Measurements from ENCODE around the gene ABCG5. TPM values are rescaled to one million over a fixed set of nuclear protein-coding genes. Genes with fewer than 3 reads are reported as not detected.

Gene ABCG5
- total RNA-seq, 4 donors from 2014 or later = not detected

- TF ChIP-seq CTCF (IDR thresholded peaks at IDR 0.05) (no peak), POLR2AphosphoS5 (IDR thresholded peaks at IDR 0.05) (no peak), POLR2A (IDR thresholded peaks at IDR 0.05) (no peak), EP300 (IDR thresholded peaks at IDR 0.05; ENCODE audit: low read depth) (no peak)
These were observed 4.2 kb upstream of the ABCG5 start for GRCh38 chr2:43842866-43843226.

GRCh38 chr2:43841949-43842865, 3.6 kb upstream of the ABCG5 start:
- H3K4me1 ChIP-seq = no peaks in the 10 kb centered on the region
- H3K9me3 ChIP-seq = no peaks in the 10 kb centered on the region
- in situ Hi-C loops (cut with MboI; ENCODE audit: low pct_ligation_motif_present in 1 of 4, low pct_unique_long_range_greater_than_20kb in 1 of 4, low sequenced_read_pairs in 3 of 4) = no loop called here
- no peak overlapping the region for H3K27ac ChIP-seq
- 96% methylated on average over 4 to 14 of the region's 14 CpGs for WGBS, 2 donors (ENCODE audit: low coverage in 1 of 2)
- H3K27me3 ChIP-seq = no peaks in the 10 kb centered on the region
- no peak for DNase-seq
- TF ChIP-seq POLR2AphosphoS5 (IDR thresholded peaks at IDR 0.05) (no peak), CTCF (IDR thresholded peaks at IDR 0.05) (no peak), POLR2A (IDR thresholded peaks at IDR 0.05) (no peak)
- H3K36me3 ChIP-seq = no peaks in the 10 kb centered on the region
- intact Hi-C loops (cut with DNase I; ENCODE audit: low total_unique reads) = no loop called here
- H3K4me3 ChIP-seq = no peak overlapping the region

More at GRCh38 chr2:43842866-43843226, 4.2 kb upstream of the ABCG5 start:
- no peak for DNase-seq
- H3K9me3 ChIP-seq = no peaks in the 10 kb centered on the region
- no peaks in the 10 kb centered on the region for H3K36me3 ChIP-seq
- intact Hi-C loops (cut with DNase I; ENCODE audit: low total_unique reads) (no loop called here), in situ Hi-C loops (cut with MboI; ENCODE audit: low pct_ligation_motif_present in 1 of 4, low pct_unique_long_range_greater_than_20kb in 1 of 4, low sequenced_read_pairs in 3 of 4) (no loop called here)
- no peak overlapping the region for H3K27ac ChIP-seq
- H3K4me3 ChIP-seq = no peak overlapping the region
- WGBS, 2 donors (ENCODE audit: low coverage in 1 of 2) = 76 to 82% methylated on average over 6 to 9 of the region's 9 CpGs
- H3K4me1 ChIP-seq = no peaks in the 10 kb centered on the region
- H3K27me3 ChIP-seq = no peaks in the 10 kb centered on the region

- DNase-seq = no peak
- 63 to 73% methylated on average over 2 to 5 of the region's 5 CpGs for WGBS, 2 donors (ENCODE audit: low coverage in 1 of 2)
- no peak overlapping the region for H3K4me3 ChIP-seq
- H3K36me3 ChIP-seq = no peaks in the 10 kb centered on the region
- H3K27me3 ChIP-seq = no peaks in the 10 kb centered on the region
- no peaks in the 10 kb centered on the region for H3K4me1 ChIP-seq
- TF ChIP-seq CTCF (IDR thresholded peaks at IDR 0.05) (no peak), POLR2AphosphoS5 (IDR thresholded peaks at IDR 0.05) (no peak), POLR2A (IDR thresholded peaks at IDR 0.05) (no peak), EP300 (IDR thresholded peaks at IDR 0.05; ENCODE audit: low read depth) (no peak)
- intact Hi-C loops (cut with DNase I; ENCODE audit: low total_unique reads) (no loop called here), in situ Hi-C loops (cut with MboI; ENCODE audit: low pct_ligation_motif_present in 1 of 4, low pct_unique_long_range_greater_than_20kb in 1 of 4, low sequenced_read_pairs in 3 of 4) (no loop called here)
- no peak overlapping the region for H3K27ac ChIP-seq
- H3K9me3 ChIP-seq = no peaks in the 10 kb centered on the region
These were observed 2.3 kb upstream of the ABCG5 start for GRCh38 chr2:43840965-43841364.

- Histone ChIP-seq H3K9me3 (no peaks in the 10 kb centered on the region), H3K4me3 (no peak overlapping the region), H3K36me3 (no peaks in the 10 kb centered on the region), H3K27me3 (no peaks in the 10 kb centered on the region), H3K4me1 (no peaks in the 10 kb centered on the region), H3K27ac (no peak overlapping the region)
- in situ Hi-C loops (cut with MboI; ENCODE audit: low pct_ligation_motif_present in 1 of 4, low pct_unique_long_range_greater_than_20kb in 1 of 4, low sequenced_read_pairs in 3 of 4) = no loop called here
- WGBS, 2 donors (ENCODE audit: low coverage in 1 of 2) = 87 to 92% methylated on average over 3 to 14 of the region's 14 CpGs
- TF ChIP-seq EP300 (IDR thresholded peaks at IDR 0.05; ENCODE audit: low read depth) = no peak
- no peak for TF ChIP-seq CTCF (IDR thresholded peaks at IDR 0.05)
- no peak for TF ChIP-seq POLR2AphosphoS5 (IDR thresholded peaks at IDR 0.05)
- TF ChIP-seq POLR2A (IDR thresholded peaks at IDR 0.05) = no peak
- intact Hi-C loops (cut with DNase I; ENCODE audit: low total_unique reads) = no loop called here
- no peak for DNase-seq
These were observed 1.3 kb upstream of the ABCG5 start for GRCh38 chr2:43839776-43840564.
